CD14-positive monocyte (primary cell): ENCODE results near the gene WDR45B. TPM values are rescaled to one million over a fixed set of nuclear protein-coding genes. Genes with fewer than 3 reads are reported as not detected.

ENCODE experiments used
- DNase-seq, 3 donors: peaks; one replicate each; pipeline ENCODE4 v3.0.0-alpha.2; 2011 to 2022
- H2AFZ ChIP-seq: 2 replicates; pipeline ENCODE4 v1.6.0; 2012; ENCODE audit warnings: mild to moderate bottlenecking, low read depth, low read length, inconsistent platforms; ENCODE audit not compliant: insufficient read depth, poor library complexity, severe bottlenecking
- H3K27ac ChIP-seq, 2 donors: 1 replicate in 1 of 2; 2 replicates in 1 of 2; pipeline ENCODE4 v1.5.1; 2012 to 2013; ENCODE audit warnings: low read length in 2 of 2, control low read depth in 1 of 2, inconsistent platforms in 1 of 2, low read depth in 1 of 2, mild to moderate bottlenecking in 1 of 2
- H3K27me3 ChIP-seq, 2 donors: one replicate each; pipeline versions ENCODE4 v1.6.0 to v1.6.1; 2011 to 2013; ENCODE audit warnings: low read length in 2 of 2; ENCODE audit not compliant: control insufficient read depth in 2 of 2, insufficient read depth in 2 of 2
- H3K36me3 ChIP-seq, 2 donors: replicated peaks in 1 of 2; 1 replicate in 1 of 2; 2 replicates in 1 of 2; pipeline versions ENCODE4 v1.5.1 to v1.6.1; 2012 to 2013; ENCODE audit warnings: low read length in 2 of 2, control low read depth in 1 of 2, inconsistent platforms in 1 of 2, mild to moderate bottlenecking in 1 of 2; ENCODE audit not compliant: insufficient read depth in 2 of 2, control insufficient read depth in 1 of 2
- H3K4me1 ChIP-seq, 2 donors: 1 replicate in 1 of 2; 2 replicates in 1 of 2; pipeline versions ENCODE4 v1.5.1 to v1.6.1; 2012 to 2013; ENCODE audit warnings: low read length in 2 of 2, control low read depth in 1 of 2, inconsistent platforms in 1 of 2, mild to moderate bottlenecking in 1 of 2, moderate library complexity in 1 of 2; ENCODE audit not compliant: insufficient read depth in 2 of 2, control insufficient read depth in 1 of 2
- H3K4me2 ChIP-seq: replicated peaks from 2 replicates; pipeline ENCODE3; 2012; ENCODE audit warnings: low read length, moderate library complexity, mild to moderate bottlenecking; ENCODE audit not compliant: poor library complexity, severe bottlenecking; ENCODE audit errors: extremely low read depth
- H3K4me3 ChIP-seq, 3 experiments: fragments of 200-600 bp in 1 of 3; sonication (generic) in 1 of 3; replicated peaks in 1 of 3; 1 replicate in 2 of 3; 2 replicates in 1 of 3; pipeline ENCODE4 v1.5.1; 2011 to 2013; ENCODE audit warnings: low read length in 3 of 3, mild to moderate bottlenecking in 3 of 3, control low read depth in 2 of 3, low read depth in 2 of 3, inconsistent platforms in 1 of 3, moderate library complexity in 1 of 3
- H3K79me2 ChIP-seq: 2 replicates; pipeline ENCODE4 v1.6.0; 2012; ENCODE audit warnings: mild to moderate bottlenecking, control low read depth, inconsistent platforms, low read length, moderate library complexity; ENCODE audit not compliant: insufficient read depth
- H3K9ac ChIP-seq: 2 replicates; pipeline ENCODE4 v1.6.0; 2017; ENCODE audit warnings: low read length, mild to moderate bottlenecking; ENCODE audit not compliant: insufficient read depth, poor library complexity, severe bottlenecking
- H3K9me3 ChIP-seq, 2 donors: replicated peaks in 1 of 2; 1 replicate in 1 of 2; 2 replicates in 1 of 2; pipeline versions ENCODE4 v1.5.1 to v1.6.1; 2012 to 2013; ENCODE audit warnings: low read length in 2 of 2, control low read depth in 1 of 2; ENCODE audit not compliant: control insufficient read depth in 1 of 2, insufficient read depth in 1 of 2
- H4K20me1 ChIP-seq: 2 replicates; pipeline ENCODE4 v1.6.0; 2012; ENCODE audit warnings: mild to moderate bottlenecking, low read length, control low read depth, moderate library complexity; ENCODE audit not compliant: insufficient read depth
- H3K27ac Mint-ChIP-seq, 7 donors: one replicate each; pipeline ENCODE4 v1.8.0; 2020; ENCODE audit warnings: mild to moderate bottlenecking in 7 of 7, mixed read lengths in 7 of 7, moderate library complexity in 6 of 7, inconsistent platforms in 2 of 7
- H3K27me3 Mint-ChIP-seq, 3 donors: one replicate each; pipeline ENCODE4 v1.8.0; 2021 to 2022; ENCODE audit warnings: low read depth in 3 of 3, mild to moderate bottlenecking in 3 of 3, mixed read lengths in 3 of 3, moderate library complexity in 3 of 3, inconsistent platforms in 1 of 3
- H3K36me3 Mint-ChIP-seq, 2 donors: one replicate each; pipeline ENCODE4 v1.8.0; 2020; ENCODE audit warnings: mixed read lengths in 2 of 2, inconsistent platforms in 1 of 2, mild to moderate bottlenecking in 1 of 2
- H3K4me1 Mint-ChIP-seq: one replicate; pipeline ENCODE4 v1.8.0; 2020; ENCODE audit warnings: mild to moderate bottlenecking, mixed read lengths
- H3K4me3 Mint-ChIP-seq, 2 donors: one replicate each; pipeline ENCODE4 v1.8.0; 2020; ENCODE audit warnings: mild to moderate bottlenecking in 2 of 2, mixed read lengths in 2 of 2, moderate library complexity in 1 of 2
- H3K9me3 Mint-ChIP-seq, 7 donors: one replicate each; pipeline ENCODE4 v1.8.0; 2020 to 2022; ENCODE audit warnings: mixed read lengths in 7 of 7, mild to moderate bottlenecking in 6 of 7, moderate library complexity in 6 of 7, inconsistent platforms in 2 of 7
- WGBS: methylation state at CpG from one replicate; pipeline ENCODE4 v1.1.5; 2013; ENCODE audit warnings: missing lambda C conversion rate; ENCODE audit not compliant: insufficient coverage; 5-methylcytosine and 5-hydroxymethylcytosine counted together
- intact Hi-C, 2 donors: fragments of 100-400 bp; cut with micrococcal nuclease; formaldehyde crosslinking; loops; one replicate each; pipeline versions ENCODE4 v1.15.0 to v1.15.1; 2023
- polyA plus RNA-seq, 3 donors: library from polyadenylated mRNA; depleted of rRNA in 1 of 3; unstranded in 2 of 3; stranded (reverse) in 1 of 3; fragments of 300-500 nt in 2 of 3; fragments of >200 nt in 1 of 3; fragmentation: Illumina TruSeq in 2 of 3; gene quantifications; 1 replicate in 2 of 3; 2 replicates in 1 of 3; pipeline ENCODE4 v1.2.3, GENCODE V29; 2012 to 2021
- TF ChIP-seq, protein P1 (sequence below): fragments of 200-600 bp; IDR thresholded peaks from one replicate; pipeline ENCODE4 v1.8.0; 2022; ENCODE audit warnings: antibody characterized with exemption, mild to moderate bottlenecking

The WDR45B gene
- polyA plus RNA-seq, 3 donors: 42.6 to 82.6 (median 60.3) TPM

- H3K4me3 ChIP-seq: no peak overlapping the region
- H3K9ac ChIP-seq: no peak overlapping the region
- H3K9me3 Mint-ChIP-seq: no peaks in the 10 kb centered on the region
- 92% methylated on average over 19 of the region's 23 CpGs for WGBS
- no peaks in the 10 kb centered on the region for H3K27me3 Mint-ChIP-seq
- H3K4me3 Mint-ChIP-seq: no peak overlapping the region
- H3K4me1 Mint-ChIP-seq: peaks cover 21% of the 10 kb centered on the region
- no peak overlapping the region for H2AFZ ChIP-seq
- H3K79me2 ChIP-seq: no peaks in the 10 kb centered on the region
- peaks cover 45 to 89% of the 10 kb centered on the region in 2 donors for H3K36me3 Mint-ChIP-seq
- no peaks in the 10 kb centered on the region for H3K9me3 ChIP-seq
- peaks cover 61 to 78% of the 10 kb centered on the region in 2 donors for H3K36me3 ChIP-seq
- TF ChIP-seq, protein P1, sequence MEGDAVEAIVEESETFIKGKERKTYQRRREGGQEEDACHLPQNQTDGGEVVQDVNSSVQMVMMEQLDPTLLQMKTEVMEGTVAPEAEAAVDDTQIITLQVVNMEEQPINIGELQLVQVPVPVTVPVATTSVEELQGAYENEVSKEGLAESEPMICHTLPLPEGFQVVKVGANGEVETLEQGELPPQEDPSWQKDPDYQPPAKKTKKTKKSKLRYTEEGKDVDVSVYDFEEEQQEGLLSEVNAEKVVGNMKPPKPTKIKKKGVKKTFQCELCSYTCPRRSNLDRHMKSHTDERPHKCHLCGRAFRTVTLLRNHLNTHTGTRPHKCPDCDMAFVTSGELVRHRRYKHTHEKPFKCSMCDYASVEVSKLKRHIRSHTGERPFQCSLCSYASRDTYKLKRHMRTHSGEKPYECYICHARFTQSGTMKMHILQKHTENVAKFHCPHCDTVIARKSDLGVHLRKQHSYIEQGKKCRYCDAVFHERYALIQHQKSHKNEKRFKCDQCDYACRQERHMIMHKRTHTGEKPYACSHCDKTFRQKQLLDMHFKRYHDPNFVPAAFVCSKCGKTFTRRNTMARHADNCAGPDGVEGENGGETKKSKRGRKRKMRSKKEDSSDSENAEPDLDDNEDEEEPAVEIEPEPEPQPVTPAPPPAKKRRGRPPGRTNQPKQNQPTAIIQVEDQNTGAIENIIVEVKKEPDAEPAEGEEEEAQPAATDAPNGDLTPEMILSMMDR: no peak
- no peak overlapping the region for H3K27ac ChIP-seq
- intact Hi-C loops: no loop called here
- peaks cover 13 to 15% of the 10 kb centered on the region in 2 donors for H3K4me1 ChIP-seq
- H3K27ac Mint-ChIP-seq: peak overlapping the region in 3 of 7 donors; percentile 31 to 45 (median 37)
- no peaks in the 10 kb centered on the region for H3K27me3 ChIP-seq
- H4K20me1 ChIP-seq: no peaks in the 10 kb centered on the region
- no peak overlapping the region for H3K4me2 ChIP-seq
- peak in 1 of 3 donors; percentile 36 for DNase-seq
Observed at GRCh38 chr17:82598256-82599119, 49.8 kb downstream of the WDR45B start.

DNA sequence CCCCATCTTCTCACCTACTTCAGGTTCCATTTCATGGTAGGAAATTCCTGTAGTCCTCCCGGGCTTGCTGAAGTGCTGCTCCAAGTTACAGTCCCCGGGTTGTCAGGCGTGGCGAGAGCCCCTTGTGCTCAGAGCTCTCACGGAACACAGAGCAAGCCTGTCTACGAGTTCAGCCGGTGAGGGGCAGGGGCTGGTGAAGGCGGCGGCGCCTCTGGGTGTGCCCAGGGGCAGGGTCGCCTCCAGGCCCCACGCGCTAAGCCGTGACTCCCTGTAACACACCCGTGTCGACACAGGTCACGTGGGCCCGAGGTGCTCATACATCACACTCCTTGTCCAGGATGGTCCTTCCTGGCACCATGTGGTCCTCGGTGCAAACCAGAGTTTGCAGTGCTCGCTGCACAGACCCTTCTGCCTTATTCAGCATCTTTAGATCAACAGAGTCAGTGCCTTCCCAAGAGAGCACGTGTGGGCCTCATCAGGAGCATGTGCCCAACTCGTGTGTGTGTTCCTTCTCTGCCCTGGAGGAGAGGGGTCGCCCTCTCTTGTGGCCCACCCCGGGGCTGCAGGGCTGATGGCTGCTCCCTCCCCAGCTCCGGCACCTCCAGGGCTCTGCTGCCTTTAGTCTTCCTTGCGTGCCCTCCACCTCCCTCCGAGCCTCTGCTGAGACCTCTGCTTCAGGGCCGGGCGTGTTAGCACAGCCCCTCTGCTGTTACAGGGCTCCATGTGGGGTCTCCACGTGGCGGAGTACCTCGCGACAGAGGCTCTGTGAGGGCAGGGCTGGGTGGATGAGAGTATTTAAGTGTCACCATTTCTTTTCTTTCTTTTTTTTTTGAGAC lies 51.2 kb downstream of the WDR45B start:
- no peaks in the 10 kb centered on the region for H3K79me2 ChIP-seq
- Mint-ChIP-seq H3K4me3 (no peak overlapping the region), H3K27ac (peak overlapping the region in 1 of 7 donors; percentile 10), H3K9me3 (no peaks in the 10 kb centered on the region), H3K4me1 (peaks cover 26% of the 10 kb centered on the region), H3K27me3 (no peaks in the 10 kb centered on the region), H3K36me3 (peaks cover 33 to 75% of the 10 kb centered on the region in 2 donors)
- H3K27me3 ChIP-seq: no peaks in the 10 kb centered on the region
- DNase-seq: no peak
- H3K9ac ChIP-seq: no peak overlapping the region
- H4K20me1 ChIP-seq: no peaks in the 10 kb centered on the region
- no peak overlapping the region for H3K4me3 ChIP-seq
- H3K27ac ChIP-seq: no peak overlapping the region
- H3K9me3 ChIP-seq: no peaks in the 10 kb centered on the region
- H3K4me1 ChIP-seq: peaks cover 21 to 24% of the 10 kb centered on the region in 2 donors
- intact Hi-C loops: no loop called here
- no peak overlapping the region for H2AFZ ChIP-seq
- H3K36me3 ChIP-seq: peaks cover 52 to 65% of the 10 kb centered on the region in 2 donors
- H3K4me2 ChIP-seq: no peak overlapping the region
- WGBS: 97% methylated on average over 27 of the region's 33 CpGs
- TF ChIP-seq, protein P1: no peak
